Measurements from ENCODE around the gene FKRP.

The FKRP gene

DNA sequence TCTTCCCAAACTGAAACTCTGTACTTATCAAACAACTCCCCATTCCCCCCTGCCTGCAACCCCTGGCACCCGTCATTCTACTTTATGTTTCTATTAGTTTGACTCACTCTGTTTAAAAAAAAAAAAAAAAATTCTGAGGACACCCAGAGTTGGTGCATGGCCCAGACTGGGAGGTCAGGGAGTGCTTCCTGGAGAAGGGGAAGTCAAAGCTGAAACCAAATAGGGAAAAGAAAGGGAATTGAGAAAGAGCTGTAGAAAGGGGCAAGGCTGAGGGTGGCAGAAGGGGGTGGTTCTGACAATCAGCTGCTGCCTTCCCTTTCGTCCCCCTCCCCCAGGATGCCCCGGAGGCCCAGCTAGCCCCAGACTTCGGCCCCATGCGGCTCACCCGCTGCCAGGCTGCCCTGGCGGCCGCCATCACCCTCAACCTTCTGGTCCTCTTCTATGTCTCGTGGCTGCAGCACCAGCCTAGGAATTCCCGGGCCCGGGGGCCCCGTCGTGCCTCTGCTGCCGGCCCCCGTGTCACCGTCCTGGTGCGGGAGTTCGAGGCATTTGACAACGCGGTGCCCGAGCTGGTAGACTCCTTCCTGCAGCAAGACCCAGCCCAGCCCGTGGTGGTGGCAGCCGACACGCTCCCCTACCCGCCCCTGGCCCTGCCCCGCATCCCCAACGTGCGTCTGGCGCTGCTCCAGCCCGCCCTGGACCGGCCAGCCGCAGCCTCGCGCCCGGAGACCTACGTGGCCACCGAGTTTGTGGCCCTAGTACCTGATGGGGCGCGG is 9.4 kb downstream of the FKRP start:
- CTCF ChIA-PET, result interaction anchor here (0.6 to 12.3 kb wide), 12 partner anchors 10 to 399 kb away, joined by 3 to 189 read pairs (median 4); no protein-coding TSS in a partner anchor
- Histone ChIP-seq H3K4me1 (ENCODE audit: control extremely low read depth in 1 of 4, control insufficient read depth in 4 of 4, insufficient read depth in 4 of 4, low read length in 3 of 4) (peaks cover 0 to 16% (median 8%) of the 10 kb centered on the region in 4 experiments), H3K36me3 (ENCODE audit: control insufficient read depth in 4 of 4, insufficient read depth in 4 of 4, low read length in 3 of 4) (peaks cover 0 to 21% (median 11%) of the 10 kb centered on the region in 4 experiments), H3K4me3 (ENCODE audit: control insufficient read depth in 1 of 7, extremely low read depth in 1 of 7, insufficient read depth in 4 of 7, low read depth in 2 of 7, low read length in 6 of 7) (no peak overlapping the region), H3K9me3 (ENCODE audit: control extremely low read depth in 1 of 5, control insufficient read depth in 4 of 5, insufficient read depth in 2 of 5, low read depth in 1 of 5, low read length in 4 of 5) (no peaks in the 10 kb centered on the region), H3K27ac (ENCODE audit: insufficient read depth in 1 of 2, low read depth in 1 of 2, low read length in 2 of 2, poor library complexity in 1 of 2, severe bottlenecking in 2 of 2) (no peak overlapping the region), H3K27me3 (replicated peaks in 2 of 5; ENCODE audit: control insufficient read depth in 4 of 5, insufficient read depth in 5 of 5, low read length in 4 of 5) (no peaks in the 10 kb centered on the region)
- no peak for DNase-seq
- 95% methylated on average over 36 of the region's 39 CpGs for WGBS (ENCODE audit: insufficient coverage)
- POLR2A ChIA-PET, result interaction anchor here (0.6 kb wide), 1 partner anchor 69 kb away, joined by 3 read pairs; no protein-coding TSS in a partner anchor

DNA sequence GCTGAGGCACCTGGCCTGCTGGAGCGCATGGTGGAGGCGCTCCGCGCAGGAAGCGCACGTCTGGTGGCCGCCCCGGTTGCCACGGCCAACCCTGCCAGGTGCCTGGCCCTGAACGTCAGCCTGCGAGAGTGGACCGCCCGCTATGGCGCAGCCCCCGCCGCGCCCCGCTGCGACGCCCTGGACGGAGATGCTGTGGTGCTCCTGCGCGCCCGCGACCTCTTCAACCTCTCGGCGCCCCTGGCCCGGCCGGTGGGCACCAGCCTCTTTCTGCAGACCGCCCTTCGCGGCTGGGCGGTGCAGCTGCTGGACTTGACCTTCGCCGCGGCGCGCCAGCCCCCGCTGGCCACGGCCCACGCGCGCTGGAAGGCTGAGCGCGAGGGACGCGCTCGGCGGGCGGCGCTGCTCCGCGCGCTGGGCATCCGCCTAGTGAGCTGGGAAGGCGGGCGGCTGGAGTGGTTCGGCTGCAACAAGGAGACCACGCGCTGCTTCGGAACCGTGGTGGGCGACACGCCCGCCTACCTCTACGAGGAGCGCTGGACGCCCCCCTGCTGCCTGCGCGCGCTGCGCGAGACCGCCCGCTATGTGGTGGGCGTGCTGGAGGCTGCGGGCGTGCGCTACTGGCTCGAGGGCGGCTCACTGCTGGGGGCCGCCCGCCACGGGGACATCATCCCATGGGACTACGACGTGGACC is 10.1 kb downstream of the FKRP start:
- no peaks in the 10 kb centered on the region for H3K9me3 ChIP-seq (ENCODE audit: control extremely low read depth in 1 of 5, control insufficient read depth in 4 of 5, insufficient read depth in 2 of 5, low read depth in 1 of 5, low read length in 4 of 5)
- ChIA-PET CTCF (interaction anchor here (1.0 to 12.3 kb wide), 11 partner anchors 9 to 91 kb away, joined by 3 to 189 read pairs (median 5); no protein-coding TSS in a partner anchor), POLR2A (no interaction called here)
- no peaks in the 10 kb centered on the region for H3K27me3 ChIP-seq (replicated peaks in 2 of 5; ENCODE audit: control insufficient read depth in 4 of 5, insufficient read depth in 5 of 5, low read length in 4 of 5)
- 98% methylated on average over 77 of the region's 86 CpGs for WGBS (ENCODE audit: insufficient coverage)
- H3K4me1 ChIP-seq (ENCODE audit: control extremely low read depth in 1 of 4, control insufficient read depth in 4 of 4, insufficient read depth in 4 of 4, low read length in 3 of 4), result peaks cover 0 to 15% (median 8%) of the 10 kb centered on the region in 4 experiments
- no peak for DNase-seq
- no peak overlapping the region for H3K27ac ChIP-seq (ENCODE audit: insufficient read depth in 1 of 2, low read depth in 1 of 2, low read length in 2 of 2, poor library complexity in 1 of 2, severe bottlenecking in 2 of 2)
- H3K36me3 ChIP-seq (ENCODE audit: control insufficient read depth in 4 of 4, insufficient read depth in 4 of 4, low read length in 3 of 4), result peaks cover 0 to 21% (median 11%) of the 10 kb centered on the region in 4 experiments
- H3K4me3 ChIP-seq (ENCODE audit: control insufficient read depth in 1 of 7, extremely low read depth in 1 of 7, insufficient read depth in 4 of 7, low read depth in 2 of 7, low read length in 6 of 7), result no peak overlapping the region

DNA sequence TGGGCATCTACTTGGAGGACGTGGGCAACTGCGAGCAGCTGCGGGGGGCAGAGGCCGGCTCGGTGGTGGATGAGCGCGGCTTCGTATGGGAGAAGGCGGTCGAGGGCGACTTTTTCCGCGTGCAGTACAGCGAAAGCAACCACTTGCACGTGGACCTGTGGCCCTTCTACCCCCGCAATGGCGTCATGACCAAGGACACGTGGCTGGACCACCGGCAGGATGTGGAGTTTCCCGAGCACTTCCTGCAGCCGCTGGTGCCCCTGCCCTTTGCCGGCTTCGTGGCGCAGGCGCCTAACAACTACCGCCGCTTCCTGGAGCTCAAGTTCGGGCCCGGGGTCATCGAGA is 10.7 kb downstream of the FKRP start:
- H3K4me3 ChIP-seq (ENCODE audit: control insufficient read depth in 1 of 7, extremely low read depth in 1 of 7, insufficient read depth in 4 of 7, low read depth in 2 of 7, low read length in 6 of 7), result no peak overlapping the region
- no peak overlapping the region for H3K27ac ChIP-seq (ENCODE audit: insufficient read depth in 1 of 2, low read depth in 1 of 2, low read length in 2 of 2, poor library complexity in 1 of 2, severe bottlenecking in 2 of 2)
- peaks cover 0 to 15% (median 8%) of the 10 kb centered on the region in 4 experiments for H3K4me1 ChIP-seq (ENCODE audit: control extremely low read depth in 1 of 4, control insufficient read depth in 4 of 4, insufficient read depth in 4 of 4, low read length in 3 of 4)
- peak in 2 of 3 donors; percentile 46 to 52 for DNase-seq
- no peaks in the 10 kb centered on the region for H3K27me3 ChIP-seq (replicated peaks in 2 of 5; ENCODE audit: control insufficient read depth in 4 of 5, insufficient read depth in 5 of 5, low read length in 4 of 5)
- ChIA-PET CTCF (interaction anchor here (1.0 to 12.3 kb wide), 10 partner anchors 9 to 91 kb away, joined by 3 to 189 read pairs (median 5); no protein-coding TSS in a partner anchor), POLR2A (no interaction called here)
- 48% methylated on average over 19 of the region's 30 CpGs for WGBS (ENCODE audit: insufficient coverage)
- peaks cover 0 to 21% (median 11%) of the 10 kb centered on the region in 4 experiments for H3K36me3 ChIP-seq (ENCODE audit: control insufficient read depth in 4 of 4, insufficient read depth in 4 of 4, low read length in 3 of 4)
- H3K9me3 ChIP-seq (ENCODE audit: control extremely low read depth in 1 of 5, control insufficient read depth in 4 of 5, insufficient read depth in 2 of 5, low read depth in 1 of 5, low read length in 4 of 5), result no peaks in the 10 kb centered on the region

DNA sequence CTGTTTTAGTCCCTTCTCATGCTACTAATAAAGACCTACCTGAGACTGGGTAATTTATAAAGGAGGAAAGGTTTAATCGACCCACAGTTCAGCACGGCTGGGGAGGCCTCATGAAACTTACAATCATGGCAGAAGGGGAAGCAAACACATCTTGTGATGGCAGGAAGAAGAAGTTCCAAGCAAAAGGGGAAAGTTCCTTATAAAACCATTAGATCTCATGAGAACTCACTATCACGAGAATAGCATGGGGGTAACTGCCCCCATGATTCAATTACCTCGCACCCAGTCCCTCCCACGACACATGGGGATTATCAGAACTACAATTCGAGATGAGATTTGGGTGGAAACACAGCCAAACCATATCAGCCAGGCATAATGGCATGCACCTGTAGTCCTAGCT is 13.3 kb downstream of the FKRP start:
- WGBS (ENCODE audit: insufficient coverage), result 100% methylated on average over 2 of the region's 6 CpGs
- CTCF ChIA-PET, result interaction anchor here (1.6 to 12.3 kb wide), 6 partner anchors 11 to 80 kb away, joined by 4 to 189 read pairs (median 6); no protein-coding TSS in a partner anchor
- H3K27ac ChIP-seq (ENCODE audit: insufficient read depth in 1 of 2, low read depth in 1 of 2, low read length in 2 of 2, poor library complexity in 1 of 2, severe bottlenecking in 2 of 2), result no peak overlapping the region
- no peak overlapping the region for H3K4me3 ChIP-seq (ENCODE audit: control insufficient read depth in 1 of 7, extremely low read depth in 1 of 7, insufficient read depth in 4 of 7, low read depth in 2 of 7, low read length in 6 of 7)
- peaks cover 0 to 17% (median 7%) of the 10 kb centered on the region in 4 experiments for H3K36me3 ChIP-seq (ENCODE audit: control insufficient read depth in 4 of 4, insufficient read depth in 4 of 4, low read length in 3 of 4)
- peaks cover 0 to 15% (median 8%) of the 10 kb centered on the region in 4 experiments for H3K4me1 ChIP-seq (ENCODE audit: control extremely low read depth in 1 of 4, control insufficient read depth in 4 of 4, insufficient read depth in 4 of 4, low read length in 3 of 4)
- POLR2A ChIA-PET, result no interaction called here
- DNase-seq, result no peak
- no peaks in the 10 kb centered on the region for H3K9me3 ChIP-seq (ENCODE audit: control extremely low read depth in 1 of 5, control insufficient read depth in 4 of 5, insufficient read depth in 2 of 5, low read depth in 1 of 5, low read length in 4 of 5)
- no peaks in the 10 kb centered on the region for H3K27me3 ChIP-seq (replicated peaks in 2 of 5; ENCODE audit: control insufficient read depth in 4 of 5, insufficient read depth in 5 of 5, low read length in 4 of 5)

DNA sequence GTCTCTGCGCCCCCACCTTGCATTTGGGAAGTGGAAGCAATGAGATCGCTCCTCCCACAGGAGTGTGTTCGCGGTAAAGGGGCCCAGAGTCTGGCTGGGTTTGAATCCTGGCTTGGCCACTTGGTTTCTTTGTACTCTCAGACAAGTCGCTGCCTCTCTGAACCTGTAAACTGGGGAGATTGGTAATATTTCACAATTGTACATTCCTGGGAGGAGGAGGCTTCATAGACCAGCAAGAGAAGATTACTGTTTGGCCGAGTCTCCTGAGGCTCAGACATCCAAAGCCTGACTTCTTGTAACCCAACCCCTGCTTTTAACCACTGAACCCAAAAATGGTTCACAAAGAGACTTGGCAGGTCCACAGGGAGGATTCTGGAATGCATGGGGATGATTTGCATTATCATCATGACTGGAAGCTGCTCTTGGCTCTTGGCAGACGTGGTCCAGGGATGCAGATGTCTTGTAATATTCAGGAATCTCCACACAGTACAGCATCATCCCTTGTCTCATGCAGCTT is 14.0 kb downstream of the FKRP start:
- H3K27ac ChIP-seq (ENCODE audit: insufficient read depth in 1 of 2, low read depth in 1 of 2, low read length in 2 of 2, poor library complexity in 1 of 2, severe bottlenecking in 2 of 2), result no peak overlapping the region
- ChIA-PET POLR2A (no interaction called here), CTCF (no interaction called here)

DNA sequence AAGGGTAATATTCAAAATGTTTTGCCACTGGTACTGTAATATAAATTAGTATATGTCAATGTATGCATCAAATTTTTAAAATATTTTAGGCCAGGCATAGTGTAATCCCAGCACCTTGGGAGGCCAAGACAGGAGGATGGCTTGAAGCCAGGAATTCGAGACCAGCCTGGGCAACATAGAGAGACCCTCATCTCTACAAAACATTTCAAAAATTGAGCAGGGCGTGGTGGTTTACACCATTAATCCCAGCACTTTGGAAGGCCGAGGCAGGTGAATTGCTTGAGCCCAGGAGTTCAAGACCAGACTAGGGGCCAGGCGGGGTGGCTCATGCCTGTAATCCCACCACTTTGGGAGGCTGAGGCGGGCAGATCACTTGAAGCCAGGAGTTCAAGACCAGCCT is 14.5 kb downstream of the FKRP start:
- DNase-seq, result no peak
- peaks cover 0 to 17% (median 7%) of the 10 kb centered on the region in 4 experiments for H3K36me3 ChIP-seq (ENCODE audit: control insufficient read depth in 4 of 4, insufficient read depth in 4 of 4, low read length in 3 of 4)
- 98% methylated on average over 5 of the region's 5 CpGs for WGBS (ENCODE audit: insufficient coverage)
- H3K9me3 ChIP-seq (ENCODE audit: control extremely low read depth in 1 of 5, control insufficient read depth in 4 of 5, insufficient read depth in 2 of 5, low read depth in 1 of 5, low read length in 4 of 5), result no peaks in the 10 kb centered on the region
- POLR2A ChIA-PET, result no interaction called here
- CTCF ChIA-PET, result interaction anchor here (0.9 kb wide), 1 partner anchor 31 kb away, joined by 3 read pairs; no protein-coding TSS in a partner anchor
- no peaks in the 10 kb centered on the region for H3K27me3 ChIP-seq (replicated peaks in 2 of 5; ENCODE audit: control insufficient read depth in 4 of 5, insufficient read depth in 5 of 5, low read length in 4 of 5)
- peaks cover 0 to 12% (median 8%) of the 10 kb centered on the region in 4 experiments for H3K4me1 ChIP-seq (ENCODE audit: control extremely low read depth in 1 of 4, control insufficient read depth in 4 of 4, insufficient read depth in 4 of 4, low read length in 3 of 4)
- no peak overlapping the region for H3K4me3 ChIP-seq (ENCODE audit: control insufficient read depth in 1 of 7, extremely low read depth in 1 of 7, insufficient read depth in 4 of 7, low read depth in 2 of 7, low read length in 6 of 7)
- no peak overlapping the region for H3K27ac ChIP-seq (ENCODE audit: insufficient read depth in 1 of 2, low read depth in 1 of 2, low read length in 2 of 2, poor library complexity in 1 of 2, severe bottlenecking in 2 of 2)

More for the DNA sequence above, 14.0 kb downstream of the FKRP start:
- DNase-seq, result no peak
- Histone ChIP-seq H3K9me3 (ENCODE audit: control extremely low read depth in 1 of 5, control insufficient read depth in 4 of 5, insufficient read depth in 2 of 5, low read depth in 1 of 5, low read length in 4 of 5) (no peaks in the 10 kb centered on the region), H3K27me3 (replicated peaks in 2 of 5; ENCODE audit: control insufficient read depth in 4 of 5, insufficient read depth in 5 of 5, low read length in 4 of 5) (no peaks in the 10 kb centered on the region), H3K4me1 (ENCODE audit: control extremely low read depth in 1 of 4, control insufficient read depth in 4 of 4, insufficient read depth in 4 of 4, low read length in 3 of 4) (peaks cover 0 to 15% (median 8%) of the 10 kb centered on the region in 4 experiments), H3K36me3 (ENCODE audit: control insufficient read depth in 4 of 4, insufficient read depth in 4 of 4, low read length in 3 of 4) (peaks cover 0 to 17% (median 7%) of the 10 kb centered on the region in 4 experiments), H3K4me3 (ENCODE audit: control insufficient read depth in 1 of 7, extremely low read depth in 1 of 7, insufficient read depth in 4 of 7, low read depth in 2 of 7, low read length in 6 of 7) (no peak overlapping the region)
- WGBS (ENCODE audit: insufficient coverage), result 95% methylated on average over 5 of the region's 7 CpGs

All from common myeloid progenitor, CD34-positive (primary cell).